Panc1 (cell line): Measurements from ENCODE around the gene MIPEP. TPM values are rescaled to one million over a fixed set of nuclear protein-coding genes. Genes with fewer than 3 reads are reported as not detected.

Experiments used
- ATAC-seq: fragments of 200-7000 bp; cut with Tn5 transposase; 2 replicates; pipeline ENCODE4 v1.9.1; 2020; ENCODE audit warnings: mild to moderate bottlenecking, moderate library complexity
- BruUV-seq: library from RNA; stranded (reverse); fragments of 400-500 nt; replicated peaks from 2 replicates; lab custom pipeline; 2021; lab: Mats Ljungman, UMichigan
- CTCF ChIA-PET: fragments of 300-600 bp; sonication (Branson Sonifier 250); formaldehyde crosslinking; loops from one replicate; lab custom pipeline; 2022; ENCODE audit warnings: antibody characterized with exemption; lab: Charles Lee
- POLR2A ChIA-PET: fragments of 300-600 bp; sonication (Branson Sonifier 250); formaldehyde crosslinking; loops from one replicate; lab custom pipeline; 2022; ENCODE audit warnings: antibody characterized with exemption; lab: Charles Lee
- DNase-seq: peaks from one replicate; pipeline ENCODE4 v3.0.0-alpha.2; 2010; ENCODE audit warnings: low read depth, low spot score
- H3K27ac ChIP-seq: 2 replicates; pipeline ENCODE4 v1.5.1; 2011; ENCODE audit warnings: mild to moderate bottlenecking, low read length, inconsistent platforms
- H3K27me3 ChIP-seq: fragments of 200-500 bp; sonication (Bioruptor generic); 2 replicates; pipeline ENCODE4 v1.6.0; 2014; ENCODE audit warnings: low read length, inconsistent platforms; ENCODE audit not compliant: control insufficient read depth, insufficient read depth
- H3K36me3 ChIP-seq: fragments of 200-500 bp; sonication (Bioruptor generic); 2 replicates; pipeline ENCODE4 v1.5.1; 2014; ENCODE audit warnings: inconsistent platforms, mild to moderate bottlenecking, low read length, moderate library complexity; ENCODE audit not compliant: control insufficient read depth, insufficient read depth
- H3K4me1 ChIP-seq: 2 replicates; pipeline ENCODE4 v1.5.1; 2011; ENCODE audit warnings: inconsistent platforms, mild to moderate bottlenecking, low read length, moderate library complexity; ENCODE audit not compliant: control insufficient read depth, insufficient read depth
- H3K4me3 ChIP-seq, 2 experiments: 2 replicates each; pipeline ENCODE4 v1.5.1; 2011 to 2012; ENCODE audit warnings: low read depth in 2 of 2, low read length in 2 of 2, mild to moderate bottlenecking in 2 of 2, inconsistent platforms in 1 of 2, moderate library complexity in 1 of 2
- H3K9me3 ChIP-seq: fragments of 200-500 bp; sonication (Bioruptor generic); 2 replicates; pipeline ENCODE4 v1.5.1; 2014; ENCODE audit warnings: low read depth, mild to moderate bottlenecking, inconsistent platforms, low read length, moderate library complexity; ENCODE audit not compliant: control insufficient read depth, insufficient read depth
- POLR2AphosphoS5 ChIP-seq: IDR thresholded peaks from 2 replicates; pipeline ENCODE4 v1.6.1; 2012; ENCODE audit warnings: mild to moderate bottlenecking, low read depth, low read length, moderate library complexity
- SIN3A ChIP-seq: IDR thresholded peaks from 2 replicates; pipeline ENCODE4 v1.6.1; 2012; ENCODE audit warnings: low read depth, mild to moderate bottlenecking, low read length, moderate library complexity, borderline replicate concordance; ENCODE audit not compliant: insufficient read depth
- TCF7L2 ChIP-seq: IDR thresholded peaks from 2 replicates; pipeline ENCODE4 v1.6.1; 2011; ENCODE audit warnings: mild to moderate bottlenecking, low read depth, low read length, inconsistent platforms
- in situ Hi-C: cut with HindIII; loops from 2 replicates; pipeline ENCODE4 v1.10.0; 2016; ENCODE audit warnings: low sequenced_read_pairs, low pct_unique_long_range_greater_than_20kb
- intact Hi-C: fragments of 100-400 bp; cut with micrococcal nuclease; formaldehyde crosslinking; loops from one replicate; pipeline ENCODE4 v1.10.0; 2022; ENCODE audit not compliant: unreplicated experiment
- total RNA-seq: library from RNA; stranded (reverse); gene quantifications from one replicate; pipeline ENCODE4 v1.2.1, GENCODE V29; 2021; ENCODE audit not compliant: unreplicated experiment
- TF ChIP-seq, protein P1 (sequence below), 2 experiments: IDR thresholded peaks; 2 replicates each; pipeline ENCODE4 v1.6.1; 2011 to 2012; ENCODE audit warnings: low read depth in 2 of 2, control low read depth in 1 of 2, low read length in 1 of 2, mild to moderate bottlenecking in 1 of 2, moderate library complexity in 1 of 2; ENCODE audit not compliant: insufficient read depth in 1 of 2
- TF ChIP-seq, protein P2 (sequence below): fragments of 450-650 bp; IDR thresholded peaks from 2 replicates; pipeline ENCODE4 v1.5.1; 2017; ENCODE audit warnings: mild to moderate bottlenecking

The MIPEP gene
- total RNA-seq, 1 experiment from 2014 or later = 13.8 TPM

DNA sequence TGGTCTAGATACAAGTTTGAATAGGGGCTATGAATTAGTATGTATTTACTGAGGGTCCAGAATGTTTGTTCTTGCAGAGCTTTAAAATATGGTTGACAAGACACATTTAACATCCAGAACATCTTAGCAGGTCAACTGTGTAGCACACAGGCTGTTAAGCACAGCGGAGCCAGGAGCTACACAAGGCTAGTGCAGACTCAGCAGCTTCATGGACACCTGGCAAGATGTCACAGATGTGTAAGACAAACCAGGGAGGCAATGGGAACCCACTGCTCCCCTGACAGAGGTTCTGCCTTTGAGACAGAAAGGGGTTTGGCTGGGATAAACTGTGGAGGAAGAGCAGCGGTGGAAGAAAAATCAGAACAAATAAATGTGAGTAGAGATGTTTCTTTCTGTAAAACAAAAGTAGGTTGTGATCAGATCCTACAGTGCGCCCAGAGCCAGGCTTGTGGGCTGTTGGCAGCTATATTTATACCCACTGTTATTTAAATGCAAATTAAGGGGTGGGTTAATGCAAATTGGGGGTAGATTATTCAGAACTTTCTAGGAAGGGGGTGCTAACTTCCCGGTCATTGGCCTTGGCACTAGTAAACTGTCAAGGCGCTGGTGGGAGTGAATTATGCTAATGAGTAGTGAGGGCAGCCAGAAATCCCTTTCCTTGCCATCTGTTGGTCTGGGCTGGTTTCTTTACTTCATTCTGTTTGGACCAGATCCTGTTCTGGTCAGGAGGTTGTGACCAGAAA, 33.0 kb downstream of the MIPEP start:
- CTCF ChIA-PET = no interaction called here
- Histone ChIP-seq H3K9me3 (no peaks in the 10 kb centered on the region), H3K4me3 (no peak overlapping the region), H3K27ac (no peak overlapping the region), H3K27me3 (no peaks in the 10 kb centered on the region), H3K36me3 (no peaks in the 10 kb centered on the region), H3K4me1 (no peaks in the 10 kb centered on the region; the same call in 1 of the 2 replicates)
- no TSS peak for BruUV-seq
- TF ChIP-seq, protein P1, sequence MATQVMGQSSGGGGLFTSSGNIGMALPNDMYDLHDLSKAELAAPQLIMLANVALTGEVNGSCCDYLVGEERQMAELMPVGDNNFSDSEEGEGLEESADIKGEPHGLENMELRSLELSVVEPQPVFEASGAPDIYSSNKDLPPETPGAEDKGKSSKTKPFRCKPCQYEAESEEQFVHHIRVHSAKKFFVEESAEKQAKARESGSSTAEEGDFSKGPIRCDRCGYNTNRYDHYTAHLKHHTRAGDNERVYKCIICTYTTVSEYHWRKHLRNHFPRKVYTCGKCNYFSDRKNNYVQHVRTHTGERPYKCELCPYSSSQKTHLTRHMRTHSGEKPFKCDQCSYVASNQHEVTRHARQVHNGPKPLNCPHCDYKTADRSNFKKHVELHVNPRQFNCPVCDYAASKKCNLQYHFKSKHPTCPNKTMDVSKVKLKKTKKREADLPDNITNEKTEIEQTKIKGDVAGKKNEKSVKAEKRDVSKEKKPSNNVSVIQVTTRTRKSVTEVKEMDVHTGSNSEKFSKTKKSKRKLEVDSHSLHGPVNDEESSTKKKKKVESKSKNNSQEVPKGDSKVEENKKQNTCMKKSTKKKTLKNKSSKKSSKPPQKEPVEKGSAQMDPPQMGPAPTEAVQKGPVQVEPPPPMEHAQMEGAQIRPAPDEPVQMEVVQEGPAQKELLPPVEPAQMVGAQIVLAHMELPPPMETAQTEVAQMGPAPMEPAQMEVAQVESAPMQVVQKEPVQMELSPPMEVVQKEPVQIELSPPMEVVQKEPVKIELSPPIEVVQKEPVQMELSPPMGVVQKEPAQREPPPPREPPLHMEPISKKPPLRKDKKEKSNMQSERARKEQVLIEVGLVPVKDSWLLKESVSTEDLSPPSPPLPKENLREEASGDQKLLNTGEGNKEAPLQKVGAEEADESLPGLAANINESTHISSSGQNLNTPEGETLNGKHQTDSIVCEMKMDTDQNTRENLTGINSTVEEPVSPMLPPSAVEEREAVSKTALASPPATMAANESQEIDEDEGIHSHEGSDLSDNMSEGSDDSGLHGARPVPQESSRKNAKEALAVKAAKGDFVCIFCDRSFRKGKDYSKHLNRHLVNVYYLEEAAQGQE (IDR thresholded peaks at IDR 0.05; ENCODE audit: insufficient read depth in 1 of 2, low read depth in 2 of 2, low read length in 1 of 2) = no peak
- TF ChIP-seq TCF7L2 = no peak
- TF ChIP-seq SIN3A = no peak
- TF ChIP-seq POLR2AphosphoS5 = no peak
- TF ChIP-seq, protein P2, sequence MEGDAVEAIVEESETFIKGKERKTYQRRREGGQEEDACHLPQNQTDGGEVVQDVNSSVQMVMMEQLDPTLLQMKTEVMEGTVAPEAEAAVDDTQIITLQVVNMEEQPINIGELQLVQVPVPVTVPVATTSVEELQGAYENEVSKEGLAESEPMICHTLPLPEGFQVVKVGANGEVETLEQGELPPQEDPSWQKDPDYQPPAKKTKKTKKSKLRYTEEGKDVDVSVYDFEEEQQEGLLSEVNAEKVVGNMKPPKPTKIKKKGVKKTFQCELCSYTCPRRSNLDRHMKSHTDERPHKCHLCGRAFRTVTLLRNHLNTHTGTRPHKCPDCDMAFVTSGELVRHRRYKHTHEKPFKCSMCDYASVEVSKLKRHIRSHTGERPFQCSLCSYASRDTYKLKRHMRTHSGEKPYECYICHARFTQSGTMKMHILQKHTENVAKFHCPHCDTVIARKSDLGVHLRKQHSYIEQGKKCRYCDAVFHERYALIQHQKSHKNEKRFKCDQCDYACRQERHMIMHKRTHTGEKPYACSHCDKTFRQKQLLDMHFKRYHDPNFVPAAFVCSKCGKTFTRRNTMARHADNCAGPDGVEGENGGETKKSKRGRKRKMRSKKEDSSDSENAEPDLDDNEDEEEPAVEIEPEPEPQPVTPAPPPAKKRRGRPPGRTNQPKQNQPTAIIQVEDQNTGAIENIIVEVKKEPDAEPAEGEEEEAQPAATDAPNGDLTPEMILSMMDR = no peak
- DNase-seq = no peak
- in situ Hi-C loops = no loop called here
- intact Hi-C loops = no loop called here
- no peak for ATAC-seq
- POLR2A ChIA-PET = no interaction called here

GRCh38 chr13:23855360-23855759, 33.8 kb downstream of the MIPEP start:
- no peak overlapping the region for H3K27ac ChIP-seq
- H3K27me3 ChIP-seq = no peaks in the 10 kb centered on the region
- intact Hi-C loops (no loop called here), in situ Hi-C loops (no loop called here)
- DNase-seq (no peak), ATAC-seq (no peak)
- no peaks in the 10 kb centered on the region for H3K9me3 ChIP-seq
- ChIA-PET CTCF (no interaction called here), POLR2A (no interaction called here)
- TF ChIP-seq POLR2AphosphoS5 = no peak
- no peak overlapping the region for H3K4me3 ChIP-seq
- BruUV-seq = no TSS peak
- H3K36me3 ChIP-seq = no peaks in the 10 kb centered on the region
- no peaks in the 10 kb centered on the region; the same call in 1 of the 2 replicates for H3K4me1 ChIP-seq

- in situ Hi-C loops = no loop called here
- no TSS peak for BruUV-seq
- Histone ChIP-seq H3K9me3 (no peaks in the 10 kb centered on the region), H3K27me3 (no peaks in the 10 kb centered on the region), H3K4me3 (no peak overlapping the region), H3K27ac (no peak overlapping the region), H3K4me1 (no peaks in the 10 kb centered on the region), H3K36me3 (no peaks in the 10 kb centered on the region)
- no peak for TF ChIP-seq SIN3A
- no peak for TF ChIP-seq TCF7L2
- TF ChIP-seq POLR2AphosphoS5 = no peak
- TF ChIP-seq, protein P1 (IDR thresholded peaks at IDR 0.05; ENCODE audit: insufficient read depth in 1 of 2, low read depth in 2 of 2, low read length in 1 of 2) = no peak
- TF ChIP-seq, protein P2 = no peak
- no peak for DNase-seq
- no peak for ATAC-seq
- intact Hi-C loops = no loop called here
- ChIA-PET CTCF (no interaction called here), POLR2A (no interaction called here)
These were observed 36.8 kb downstream of the MIPEP start for GRCh38 chr13:23852351-23852750.
